ENCODE results near the gene LCE1F.

The LCE1F gene

GRCh38 chr1:152776361-152776760 lies 1.4 kb downstream of the LCE1F start:
- TF ChIP-seq CTCF (conservative IDR thresholded peaks at IDR 0.05), result no peak
- H3K27ac ChIP-seq, result peak overlapping the region; percentile 95

GRCh38 chr1:152777510-152778137 lies 2.7 kb downstream of the LCE1F start:
- H3K27ac ChIP-seq, result peak overlapping the region; percentile 95
- TF ChIP-seq CTCF (conservative IDR thresholded peaks at IDR 0.05), result peak; percentile 14; the same call in 1 of the 2 replicates

GRCh38 chr1:152783095-152783494 lies 8.2 kb downstream of the LCE1F start:
- no peak overlapping the region; the same call in 1 of the 2 replicates for H3K27ac ChIP-seq
- TF ChIP-seq CTCF (conservative IDR thresholded peaks at IDR 0.05), result no peak

GRCh38 chr1:152786077-152786476 lies 11.1 kb downstream of the LCE1F start, which contains the start of gene LCE1E:
TSS of gene LCE1E (plus strand) at chr1:152786257. CDS start at chr1:152787300, 1,043 bp downstream.
- peak within 1 kb of the TSS; percentile 41; the same call in 1 of the 2 replicates for H3K27ac ChIP-seq
- no peak for TF ChIP-seq CTCF (conservative IDR thresholded peaks at IDR 0.05)

- no peak for TF ChIP-seq CTCF (conservative IDR thresholded peaks at IDR 0.05)
- no peak overlapping the region for H3K27ac ChIP-seq
These were observed 20.7 kb downstream of the LCE1F start for GRCh38 chr1:152795686-152796085.

GRCh38 chr1:152796421-152796820 lies 21.5 kb downstream of the LCE1F start, which contains the start of gene LCE1D:
TSS of gene LCE1D (plus strand) at chr1:152796721. CDS start at chr1:152797795, 1,074 bp downstream.
- no peak within 1 kb of the TSS for H3K27ac ChIP-seq
- TF ChIP-seq CTCF (conservative IDR thresholded peaks at IDR 0.05), result no peak

GRCh38 chr1:152801333-152801732 lies 26.4 kb downstream of the LCE1F start:
- no peak overlapping the region for H3K27ac ChIP-seq
- no peak for TF ChIP-seq CTCF (conservative IDR thresholded peaks at IDR 0.05)
